HG03108 (cell line): ENCODE data around the gene IFI27L2.
A peak's percentile ranks its signal among the peaks of the same experiment; 100 is the strongest.
"Not testable (repeated sequence)": the region's sequence is repeated elsewhere in the genome, so short reads cannot be mapped to it uniquely, and the experiment has no call there.

Experiments
- ATAC-seq: cut with Tn5 transposase; IDR thresholded peaks from one replicate; pipeline ENCODE4 v1.9.1; 2021; ENCODE audit warnings: moderate library complexity; ENCODE audit not compliant: unreplicated experiment

The IFI27L2 gene

GRCh38 chr14:94129111-94129757 lies at the start of gene IFI27L2:
Gene IFI27L2 (minus strand): TSS chr14:94129604. CDS start chr14:94129564, 40 bp downstream.
- ATAC-seq = peak; percentile 92

- ATAC-seq = no peak
Measured at GRCh38 chr14:94177806-94178205, 48.4 kb upstream of the IFI27L2 start.

GRCh38 chr14:94176808-94177207 lies 47.4 kb upstream of the IFI27L2 start:
- no peak for ATAC-seq

- ATAC-seq = no peak
Measured at GRCh38 chr14:94175747-94176146, 46.3 kb upstream of the IFI27L2 start.

GRCh38 chr14:94175011-94175745 lies 45.8 kb upstream of the IFI27L2 start:
- ATAC-seq = no peak

- ATAC-seq = no peak
Measured at GRCh38 chr14:94174604-94175010, 45.2 kb upstream of the IFI27L2 start.

GRCh38 chr14:94173885-94174603 lies 44.6 kb upstream of the IFI27L2 start, which contains the start of gene PPP4R4:
Gene PPP4R4 (plus strand): TSS chr14:94174322. CDS start chr14:94174466, 144 bp downstream.
- peak; percentile 86 for ATAC-seq

GRCh38 chr14:94173471-94173884 lies 44.1 kb upstream of the IFI27L2 start:
- ATAC-seq = peak; percentile 11

GRCh38 chr14:94172545-94172944 lies 43.1 kb upstream of the IFI27L2 start:
- no peak for ATAC-seq

GRCh38 chr14:94171208-94171607 lies 41.8 kb upstream of the IFI27L2 start:
- ATAC-seq = no peak

GRCh38 chr14:94170136-94170535 lies 40.7 kb upstream of the IFI27L2 start:
- ATAC-seq = no peak

- ATAC-seq = no peak
Measured at GRCh38 chr14:94165744-94166143, 36.3 kb upstream of the IFI27L2 start.

- ATAC-seq = no peak
Measured at GRCh38 chr14:94164685-94165431, 35.5 kb upstream of the IFI27L2 start.

GRCh38 chr14:94163796-94164195 lies 34.4 kb upstream of the IFI27L2 start:
- no peak for ATAC-seq

GRCh38 chr14:94162466-94162865 lies 33.1 kb upstream of the IFI27L2 start:
- no peak for ATAC-seq

- no peak for ATAC-seq
Measured at GRCh38 chr14:94161981-94162380, 32.6 kb upstream of the IFI27L2 start.

GRCh38 chr14:94161058-94161457 lies 31.7 kb upstream of the IFI27L2 start:
- no peak for ATAC-seq

GRCh38 chr14:94158239-94158883 lies 29.0 kb upstream of the IFI27L2 start:
- ATAC-seq = no peak

GRCh38 chr14:94157197-94157596 lies 27.8 kb upstream of the IFI27L2 start:
- no peak for ATAC-seq

GRCh38 chr14:94156143-94156542 lies 26.7 kb upstream of the IFI27L2 start:
- not testable (repeated sequence) for ATAC-seq
